Erythroblast (primary cell): ENCODE measurements around the gene MYO1E.

Experiments used
- GATA1 ChIP-seq: IDR thresholded peaks from 2 replicates; pipeline ENCODE4 v1.6.1; 2011; ENCODE audit warnings: low read depth, mild to moderate bottlenecking, control low read depth, low read length, moderate library complexity
- POLR2A ChIP-seq: IDR thresholded peaks from 2 replicates; pipeline ENCODE4 v1.6.1; 2011; ENCODE audit warnings: mild to moderate bottlenecking, low read length

GRCh38 chr15:59199626-59200465 lies 172.8 kb downstream of the MYO1E start:
- TF ChIP-seq POLR2A (no peak), GATA1 (no peak)
